ENCODE measurements around the gene NANOS3.
"Not testable (repeated sequence)": the region's sequence is repeated elsewhere in the genome, so short reads cannot be mapped to it uniquely, and the experiment has no call there.

The NANOS3 gene

GRCh38 chr19:13844130-13844631 lies 32.8 kb upstream of the NANOS3 start:
- no peaks in the 10 kb centered on the region for H3K36me3 ChIP-seq (ENCODE audit: control insufficient read depth, insufficient read depth, low read length)
- H3K4me1 ChIP-seq (ENCODE audit: control insufficient read depth, insufficient read depth, low read length, poor library complexity, severe bottlenecking), result peaks cover 78% of the 10 kb centered on the region
- no peak overlapping the region for H3K4me3 ChIP-seq (ENCODE audit: insufficient read depth, low read depth, low read length, poor library complexity, severe bottlenecking)
- DNase-seq, result no peak
- H3K27ac ChIP-seq (ENCODE audit: insufficient read depth, low read length, poor library complexity, severe bottlenecking), result peak overlapping the region; percentile 99
- H3K9me3 ChIP-seq (ENCODE audit: control insufficient read depth, low read length), result no peaks in the 10 kb centered on the region
- H3K27me3 ChIP-seq (replicated peaks; ENCODE audit: control insufficient read depth, insufficient read depth, low read length, poor library complexity, severe bottlenecking), result no peaks in the 10 kb centered on the region

- H3K4me1 ChIP-seq (ENCODE audit: control insufficient read depth, insufficient read depth, low read length, poor library complexity, severe bottlenecking), result peaks cover 70% of the 10 kb centered on the region
- H3K36me3 ChIP-seq (ENCODE audit: control insufficient read depth, insufficient read depth, low read length), result no peaks in the 10 kb centered on the region
- DNase-seq, result peak; percentile 98 to 99 (median 99)
- no peaks in the 10 kb centered on the region for H3K27me3 ChIP-seq (replicated peaks; ENCODE audit: control insufficient read depth, insufficient read depth, low read length, poor library complexity, severe bottlenecking)
- H3K9me3 ChIP-seq (ENCODE audit: control insufficient read depth, low read length), result no peaks in the 10 kb centered on the region
- peak overlapping the region; percentile 58 for H3K4me3 ChIP-seq (ENCODE audit: insufficient read depth, low read depth, low read length, poor library complexity, severe bottlenecking)
- peak overlapping the region; percentile 100 for H3K27ac ChIP-seq (ENCODE audit: insufficient read depth, low read length, poor library complexity, severe bottlenecking)
These were observed 30.2 kb upstream of the NANOS3 start for GRCh38 chr19:13846557-13847406.

GRCh38 chr19:13847407-13848339 lies 29.3 kb upstream of the NANOS3 start:
- H3K4me3 ChIP-seq (ENCODE audit: insufficient read depth, low read depth, low read length, poor library complexity, severe bottlenecking), result peak overlapping the region; percentile 58
- peak; percentile 82 to 85 (median 85) for DNase-seq
- H3K27me3 ChIP-seq (replicated peaks; ENCODE audit: control insufficient read depth, insufficient read depth, low read length, poor library complexity, severe bottlenecking), result no peaks in the 10 kb centered on the region
- H3K9me3 ChIP-seq (ENCODE audit: control insufficient read depth, low read length), result no peaks in the 10 kb centered on the region
- peak overlapping the region; percentile 100 for H3K27ac ChIP-seq (ENCODE audit: insufficient read depth, low read length, poor library complexity, severe bottlenecking)
- H3K4me1 ChIP-seq (ENCODE audit: control insufficient read depth, insufficient read depth, low read length, poor library complexity, severe bottlenecking), result peaks cover 67% of the 10 kb centered on the region
- no peaks in the 10 kb centered on the region for H3K36me3 ChIP-seq (ENCODE audit: control insufficient read depth, insufficient read depth, low read length)

GRCh38 chr19:13848340-13848677 lies 28.6 kb upstream of the NANOS3 start:
- H3K36me3 ChIP-seq (ENCODE audit: control insufficient read depth, insufficient read depth, low read length), result no peaks in the 10 kb centered on the region
- DNase-seq, result no peak
- H3K9me3 ChIP-seq (ENCODE audit: control insufficient read depth, low read length), result no peaks in the 10 kb centered on the region
- peak overlapping the region; percentile 58 for H3K4me3 ChIP-seq (ENCODE audit: insufficient read depth, low read depth, low read length, poor library complexity, severe bottlenecking)
- no peaks in the 10 kb centered on the region for H3K27me3 ChIP-seq (replicated peaks; ENCODE audit: control insufficient read depth, insufficient read depth, low read length, poor library complexity, severe bottlenecking)
- H3K4me1 ChIP-seq (ENCODE audit: control insufficient read depth, insufficient read depth, low read length, poor library complexity, severe bottlenecking), result peaks cover 61% of the 10 kb centered on the region
- H3K27ac ChIP-seq (ENCODE audit: insufficient read depth, low read length, poor library complexity, severe bottlenecking), result peak overlapping the region; percentile 100

GRCh38 chr19:13848798-13849676 lies 27.9 kb upstream of the NANOS3 start:
- Histone ChIP-seq H3K4me3 (ENCODE audit: insufficient read depth, low read depth, low read length, poor library complexity, severe bottlenecking) (no peak overlapping the region), H3K4me1 (ENCODE audit: control insufficient read depth, insufficient read depth, low read length, poor library complexity, severe bottlenecking) (peaks cover 54% of the 10 kb centered on the region)
- DNase-seq, result no peak

GRCh38 chr19:13849991-13850909 lies 26.7 kb upstream of the NANOS3 start:
- no peaks in the 10 kb centered on the region for H3K9me3 ChIP-seq (ENCODE audit: control insufficient read depth, low read length)
- peak overlapping the region; percentile 73 for H3K27ac ChIP-seq (ENCODE audit: insufficient read depth, low read length, poor library complexity, severe bottlenecking)
- peak overlapping the region; percentile 30 for H3K4me3 ChIP-seq (ENCODE audit: insufficient read depth, low read depth, low read length, poor library complexity, severe bottlenecking)
- peaks cover 42% of the 10 kb centered on the region for H3K4me1 ChIP-seq (ENCODE audit: control insufficient read depth, insufficient read depth, low read length, poor library complexity, severe bottlenecking)
- H3K36me3 ChIP-seq (ENCODE audit: control insufficient read depth, insufficient read depth, low read length), result no peaks in the 10 kb centered on the region
- H3K27me3 ChIP-seq (replicated peaks; ENCODE audit: control insufficient read depth, insufficient read depth, low read length, poor library complexity, severe bottlenecking), result no peaks in the 10 kb centered on the region
- DNase-seq, result peak; percentile 52 to 60 (median 55)

More at GRCh38 chr19:13848798-13849676, 27.9 kb upstream of the NANOS3 start:
- H3K27ac ChIP-seq (ENCODE audit: insufficient read depth, low read length, poor library complexity, severe bottlenecking), result no peak overlapping the region
- no peaks in the 10 kb centered on the region for H3K9me3 ChIP-seq (ENCODE audit: control insufficient read depth, low read length)
- H3K27me3 ChIP-seq (replicated peaks; ENCODE audit: control insufficient read depth, insufficient read depth, low read length, poor library complexity, severe bottlenecking), result no peaks in the 10 kb centered on the region
- H3K36me3 ChIP-seq (ENCODE audit: control insufficient read depth, insufficient read depth, low read length), result no peaks in the 10 kb centered on the region

- peaks cover 36% of the 10 kb centered on the region for H3K4me1 ChIP-seq (ENCODE audit: control insufficient read depth, insufficient read depth, low read length, poor library complexity, severe bottlenecking)
- H3K27me3 ChIP-seq (replicated peaks; ENCODE audit: control insufficient read depth, insufficient read depth, low read length, poor library complexity, severe bottlenecking), result no peaks in the 10 kb centered on the region
- H3K36me3 ChIP-seq (ENCODE audit: control insufficient read depth, insufficient read depth, low read length), result no peaks in the 10 kb centered on the region
- no peaks in the 10 kb centered on the region for H3K9me3 ChIP-seq (ENCODE audit: control insufficient read depth, low read length)
- peak; percentile 49 to 73 (median 70) for DNase-seq
- no peak overlapping the region for H3K4me3 ChIP-seq (ENCODE audit: insufficient read depth, low read depth, low read length, poor library complexity, severe bottlenecking)
- H3K27ac ChIP-seq (ENCODE audit: insufficient read depth, low read length, poor library complexity, severe bottlenecking), result peak overlapping the region; percentile 73
These were observed 25.8 kb upstream of the NANOS3 start for GRCh38 chr19:13850910-13851733.

GRCh38 chr19:13851734-13852114 lies 25.2 kb upstream of the NANOS3 start:
- peaks cover 32% of the 10 kb centered on the region for H3K4me1 ChIP-seq (ENCODE audit: control insufficient read depth, insufficient read depth, low read length, poor library complexity, severe bottlenecking)
- not testable (repeated sequence) for H3K4me3 ChIP-seq (ENCODE audit: insufficient read depth, low read depth, low read length, poor library complexity, severe bottlenecking); H3K27me3 ChIP-seq (replicated peaks; ENCODE audit: control insufficient read depth, insufficient read depth, low read length, poor library complexity, severe bottlenecking); H3K36me3 ChIP-seq (ENCODE audit: control insufficient read depth, insufficient read depth, low read length); H3K9me3 ChIP-seq (ENCODE audit: control insufficient read depth, low read length); DNase-seq
- H3K27ac ChIP-seq (ENCODE audit: insufficient read depth, low read length, poor library complexity, severe bottlenecking), result peak overlapping the region; percentile 73
